Right lobe of liver (tissue), 6 donors: ENCODE data around the gene RAI1. TPM values are rescaled to one million over a fixed set of nuclear protein-coding genes. Genes with fewer than 3 reads are reported as not detected.
A peak's percentile ranks its signal among the peaks of the same experiment; 100 is the strongest.

ENCODE experiments used
- ATAC-seq, 4 donors: fragments of 200-7000 bp; cut with Tn5 transposase; one replicate each; pipeline ENCODE4 v1.9.1; 2020; ENCODE audit warnings: mild to moderate bottlenecking in 4 of 4, moderate library complexity in 4 of 4
- DNase-seq, 3 donors: peaks; one replicate each; pipeline ENCODE4 v3.0.0-alpha.2; 2020
- H3K27ac ChIP-seq, 3 donors: fragments of 200-600 bp; one replicate each; pipeline ENCODE4 v1.8.0; 2022
- H3K27me3 ChIP-seq, 2 donors: fragments of 200-600 bp; one replicate each; pipeline ENCODE4 v1.8.0; 2022
- H3K36me3 ChIP-seq, 4 donors: fragments of 200-600 bp; sonication (generic) in 1 of 4; one replicate each; pipeline versions ENCODE4 v1.5.1 to v1.8.0; 2017 to 2022; ENCODE audit warnings: control low read depth in 1 of 4
- H3K4me1 ChIP-seq, 4 donors: fragments of 200-600 bp; sonication (generic) in 1 of 4; one replicate each; pipeline versions ENCODE4 v1.5.1 to v1.8.0; 2017 to 2022; ENCODE audit warnings: control low read depth in 1 of 4
- H3K4me3 ChIP-seq, 3 donors: fragments of 200-600 bp; one replicate each; pipeline ENCODE4 v1.8.0; 2022
- H3K9me3 ChIP-seq, 4 donors: fragments of 200-600 bp; sonication (generic) in 1 of 4; one replicate each; pipeline versions ENCODE4 v1.5.1 to v1.8.0; 2017 to 2022; ENCODE audit warnings: control low read depth in 1 of 4
- POLR2A ChIP-seq: fragments of 450-650 bp; IDR thresholded peaks from one replicate; pipeline ENCODE4 v1.6.1; 2017; ENCODE audit warnings: antibody characterized with exemption, mild to moderate bottlenecking
- WGBS: methylation state at CpG from one replicate; pipeline ENCODE4 v1.1.6; 2018; ENCODE audit warnings: low coverage, low lambda C conversion rate; ENCODE audit not compliant: insufficient coverage; ENCODE audit errors: missing lambda C conversion rate; 5-methylcytosine and 5-hydroxymethylcytosine counted together
- intact Hi-C, 2 donors: fragments of 100-400 bp; cut with DNase I; formaldehyde crosslinking; loops; one replicate each; pipeline versions ENCODE4 v1.11.2 to v1.14.1; 2022
- total RNA-seq, 6 experiments: library from RNA; depleted of rRNA in 2 of 6; stranded (reverse); fragments of >200 nt in 2 of 6; fragmentation: NEBNext Ultra II Directional in 3 of 6; extraction: Animal tissue kit (Norgen Biotek cat#: 25700) in 3 of 6; gene quantifications; one replicate each; pipeline versions ENCODE4 v1.1.0 to v1.2.4, GENCODE V29; 2016 to 2023
- TF ChIP-seq, protein P1 (sequence below), 4 donors: fragments of 200-600 bp in 3 of 4; fragments of 450-650 bp in 1 of 4; IDR thresholded peaks; one replicate each; pipeline versions ENCODE4 v1.5.1 to v1.8.0; 2016 to 2022; ENCODE audit warnings: antibody characterized with exemption in 4 of 4, mild to moderate bottlenecking in 2 of 4
- donor health status: DM: no; HTN: yes; CAD: no.
- donor health status: DM: no; HTN: no; CAD: no.
- donor health status: DM: no; HTN: no; CAD: no.
- donor health status: DM: no; HTN: yes; CAD: no.
- donor health status: DM: no; HTN: yes; CAD: no.

Gene RAI1
- total RNA-seq, 6 experiments from 2014 or later, result 6.1 to 14.5 (median 8.4) TPM

DNA sequence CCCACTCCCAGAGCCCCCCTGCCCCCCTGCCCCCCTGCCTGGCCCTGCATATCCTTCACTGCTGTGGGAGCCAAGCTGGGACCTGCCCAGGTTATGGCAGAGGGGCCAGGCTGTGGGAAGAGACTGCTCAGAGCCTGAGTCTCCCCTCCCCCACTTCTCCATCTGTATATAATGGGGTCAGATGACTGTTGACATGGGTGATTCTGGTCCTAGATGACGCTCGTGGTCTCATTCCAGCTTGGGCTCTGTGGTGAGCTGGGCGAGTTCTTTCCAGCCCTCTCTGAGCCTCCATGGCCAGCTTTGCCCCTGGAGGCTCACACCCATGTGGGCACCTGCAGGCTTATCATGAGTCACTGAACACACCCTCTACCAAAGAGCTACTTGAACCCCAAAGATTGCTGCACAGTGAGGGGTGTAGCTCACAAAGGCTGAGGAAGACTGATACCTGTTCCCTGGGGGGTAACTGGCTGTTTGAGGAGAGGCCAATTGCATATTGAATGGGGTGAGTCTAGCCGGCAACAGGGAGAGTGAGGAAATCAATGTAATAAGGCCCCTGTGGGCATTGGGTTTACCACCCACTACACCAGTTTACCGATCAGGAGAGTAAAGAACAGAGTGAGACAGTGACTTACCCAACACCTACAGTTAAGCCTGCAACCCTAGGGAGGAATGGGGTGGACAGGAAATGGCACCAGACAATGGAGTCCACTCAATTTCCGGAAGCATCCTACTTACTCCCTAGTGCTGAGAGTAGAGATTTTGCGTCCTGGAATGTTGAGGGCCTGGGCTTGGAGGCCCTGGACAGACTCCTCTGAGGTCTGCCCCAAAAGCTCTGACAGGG, 159.7 kb downstream of the RAI1 start:
- Histone ChIP-seq H3K27ac (peak overlapping the region; percentile 99 to 100 (median 99)), H3K9me3 (no peaks in the 10 kb centered on the region), H3K4me1 (peaks cover 0 to 52% (median 28%) of the 10 kb centered on the region in 4 donors), H3K4me3 (peak overlapping the region; percentile 8 to 51 (median 47)), H3K27me3 (no peaks in the 10 kb centered on the region), H3K36me3 (no peaks in the 10 kb centered on the region)
- DNase-seq, result peak in 1 of 3 donors; percentile 46
- ATAC-seq, result no peak
- no peak for TF ChIP-seq POLR2A
- TF ChIP-seq, protein P1, sequence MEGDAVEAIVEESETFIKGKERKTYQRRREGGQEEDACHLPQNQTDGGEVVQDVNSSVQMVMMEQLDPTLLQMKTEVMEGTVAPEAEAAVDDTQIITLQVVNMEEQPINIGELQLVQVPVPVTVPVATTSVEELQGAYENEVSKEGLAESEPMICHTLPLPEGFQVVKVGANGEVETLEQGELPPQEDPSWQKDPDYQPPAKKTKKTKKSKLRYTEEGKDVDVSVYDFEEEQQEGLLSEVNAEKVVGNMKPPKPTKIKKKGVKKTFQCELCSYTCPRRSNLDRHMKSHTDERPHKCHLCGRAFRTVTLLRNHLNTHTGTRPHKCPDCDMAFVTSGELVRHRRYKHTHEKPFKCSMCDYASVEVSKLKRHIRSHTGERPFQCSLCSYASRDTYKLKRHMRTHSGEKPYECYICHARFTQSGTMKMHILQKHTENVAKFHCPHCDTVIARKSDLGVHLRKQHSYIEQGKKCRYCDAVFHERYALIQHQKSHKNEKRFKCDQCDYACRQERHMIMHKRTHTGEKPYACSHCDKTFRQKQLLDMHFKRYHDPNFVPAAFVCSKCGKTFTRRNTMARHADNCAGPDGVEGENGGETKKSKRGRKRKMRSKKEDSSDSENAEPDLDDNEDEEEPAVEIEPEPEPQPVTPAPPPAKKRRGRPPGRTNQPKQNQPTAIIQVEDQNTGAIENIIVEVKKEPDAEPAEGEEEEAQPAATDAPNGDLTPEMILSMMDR (IDR thresholded peaks at IDR 0.05), result no peak
- intact Hi-C loops, result no loop called here
- WGBS, result 52% methylated on average over 2 of the region's 7 CpGs

DNA sequence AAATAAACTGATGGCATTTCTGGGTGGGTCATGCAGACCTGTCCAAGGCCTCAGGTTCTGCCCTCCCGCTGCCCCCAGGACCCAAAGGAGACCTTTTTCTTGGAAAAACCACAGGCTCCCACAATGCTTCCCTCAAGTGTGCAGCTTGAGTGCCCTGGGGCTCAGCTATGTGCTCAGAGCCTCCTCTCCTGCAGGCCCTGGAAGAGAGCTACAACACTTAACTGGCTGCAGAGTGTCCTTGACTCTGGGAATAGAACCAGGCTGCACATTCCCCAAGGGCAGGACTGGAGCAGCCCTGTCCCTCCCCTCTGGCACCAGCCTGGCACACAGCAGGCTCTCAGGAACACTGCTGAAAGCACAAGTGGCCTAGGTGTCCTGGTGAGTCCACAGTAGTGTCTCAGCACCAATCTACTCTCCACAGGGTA, 160.4 kb downstream of the RAI1 start:
- intact Hi-C loops, result no loop called here
- peak; percentile 1 to 28 (median 6) for ATAC-seq
- no peaks in the 10 kb centered on the region for H3K9me3 ChIP-seq
- peak overlapping the region; percentile 99 to 100 (median 99) for H3K27ac ChIP-seq
- H3K27me3 ChIP-seq, result no peaks in the 10 kb centered on the region
- no peak overlapping the region for H3K4me3 ChIP-seq
- no peak for TF ChIP-seq POLR2A
- TF ChIP-seq, protein P1 (IDR thresholded peaks at IDR 0.05), result no peak
- no peaks in the 10 kb centered on the region for H3K36me3 ChIP-seq
- WGBS, result 80% methylated on average over 1 of the region's 1 CpG
- H3K4me1 ChIP-seq, result peaks cover 0 to 52% (median 28%) of the 10 kb centered on the region in 4 donors
- peak; percentile 42 to 83 (median 81) for DNase-seq

DNA sequence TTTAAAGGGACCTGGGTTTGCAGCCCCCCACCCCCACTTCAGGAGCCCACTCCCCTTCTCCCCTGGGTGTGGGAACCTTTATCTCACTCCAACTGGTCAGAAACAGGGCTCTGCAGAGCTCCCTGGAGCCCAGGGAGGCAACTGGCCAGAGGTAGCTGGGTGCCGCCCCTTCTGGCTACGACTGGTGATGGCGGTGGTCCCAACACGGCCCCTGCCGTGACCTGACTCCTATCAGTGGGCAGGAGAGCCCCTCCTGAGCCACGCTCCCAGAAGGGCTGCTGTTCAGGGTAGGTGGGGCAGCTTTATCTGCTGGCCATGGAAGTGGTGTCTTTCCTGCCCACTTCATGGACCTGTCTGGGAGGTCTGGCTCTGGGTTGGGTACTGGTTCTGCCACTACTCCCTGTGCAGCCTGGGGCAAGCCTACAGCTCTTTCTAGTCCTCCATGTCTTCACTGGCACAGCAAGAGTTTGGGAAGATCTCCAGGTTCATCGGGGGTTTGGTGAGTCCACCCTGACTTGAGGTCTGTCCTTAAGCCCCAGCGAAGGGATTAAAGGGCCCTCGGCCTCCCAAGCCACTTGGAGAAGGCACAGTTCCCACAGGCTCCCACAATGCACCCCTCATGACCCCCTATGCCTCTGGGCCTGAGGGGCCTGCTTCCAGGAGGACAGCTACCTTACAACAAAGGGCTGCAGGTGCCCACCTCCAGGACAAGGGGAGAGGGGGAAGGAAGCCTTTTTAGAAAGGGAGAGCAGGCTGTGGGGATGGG, 161.0 kb downstream of the RAI1 start:
- H3K9me3 ChIP-seq, result no peaks in the 10 kb centered on the region
- TF ChIP-seq, protein P1 (IDR thresholded peaks at IDR 0.05), result no peak
- TF ChIP-seq POLR2A, result no peak
- H3K36me3 ChIP-seq, result no peaks in the 10 kb centered on the region
- DNase-seq (peak in 1 of 3 donors; percentile 22), ATAC-seq (no peak)
- WGBS, result no CpG with 5 or more reads among the region's 9 CpGs
- peaks cover 0 to 48% (median 25%) of the 10 kb centered on the region in 4 donors for H3K4me1 ChIP-seq
- H3K4me3 ChIP-seq, result no peak overlapping the region
- peak overlapping the region in 2 of 3 donors; percentile 99 for H3K27ac ChIP-seq
- no peaks in the 10 kb centered on the region for H3K27me3 ChIP-seq
- intact Hi-C loops, result no loop called here

DNA sequence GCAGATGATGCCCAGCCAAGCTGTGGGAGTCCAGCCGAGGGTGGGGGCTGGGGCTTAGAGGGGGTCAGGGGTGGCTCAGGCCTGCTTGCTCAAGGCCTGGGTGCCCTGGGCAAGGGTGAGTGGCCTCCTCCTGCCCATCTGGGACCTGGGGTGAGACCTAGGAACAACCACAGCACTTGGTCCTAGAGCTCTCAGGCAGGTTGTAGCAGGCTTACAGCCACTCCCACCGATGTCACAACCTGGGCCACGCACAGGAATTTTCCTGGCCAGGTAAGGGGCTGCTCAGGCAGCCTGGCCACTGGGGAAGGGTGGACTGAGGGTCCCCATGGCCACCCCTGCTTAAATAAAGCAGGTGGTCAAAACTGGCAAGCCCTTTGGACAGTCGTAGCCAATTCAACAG, 161.8 kb downstream of the RAI1 start:
- WGBS, result 100% methylated on average over 1 of the region's 4 CpGs
- Histone ChIP-seq H3K4me1 (peaks cover 0 to 41% (median 19%) of the 10 kb centered on the region in 4 donors), H3K27ac (no peak overlapping the region), H3K4me3 (no peak overlapping the region), H3K9me3 (no peaks in the 10 kb centered on the region), H3K36me3 (no peaks in the 10 kb centered on the region), H3K27me3 (no peaks in the 10 kb centered on the region)
- ATAC-seq (no peak), DNase-seq (no peak)
- no peak for TF ChIP-seq POLR2A
- TF ChIP-seq, protein P1 (IDR thresholded peaks at IDR 0.05), result no peak
- intact Hi-C loops, result no loop called here
